HG02642 (cell line): ENCODE measurements around the gene ERP27.

Experiments
- ATAC-seq: cut with Tn5 transposase; IDR thresholded peaks from one replicate; pipeline ENCODE4 v1.9.1; 2021; ENCODE audit warnings: mild to moderate bottlenecking; ENCODE audit not compliant: unreplicated experiment, poor library complexity

Gene ERP27

GRCh38 chr12:14879222-14879933, 59.0 kb downstream of the ERP27 start:
- no peak for ATAC-seq

- ATAC-seq: no peak
Observed at GRCh38 chr12:14878488-14878887, 59.8 kb downstream of the ERP27 start.

GRCh38 chr12:14876833-14877232, 61.5 kb downstream of the ERP27 start:
- ATAC-seq: no peak

- no peak for ATAC-seq
Observed at GRCh38 chr12:14874882-14875281, 63.5 kb downstream of the ERP27 start.

- ATAC-seq: no peak
Observed at GRCh38 chr12:14873440-14874185, 64.7 kb downstream of the ERP27 start.

GRCh38 chr12:14871886-14872285, 66.5 kb downstream of the ERP27 start:
- ATAC-seq: no peak

- peak; percentile 46 for ATAC-seq
Observed at GRCh38 chr12:14871247-14871646, 67.1 kb downstream of the ERP27 start.

GRCh38 chr12:14868916-14869506, 69.3 kb downstream of the ERP27 start:
- ATAC-seq: no peak
